Measurements from ENCODE around the gene GIPR.

- TF ChIP-seq, protein P1, sequence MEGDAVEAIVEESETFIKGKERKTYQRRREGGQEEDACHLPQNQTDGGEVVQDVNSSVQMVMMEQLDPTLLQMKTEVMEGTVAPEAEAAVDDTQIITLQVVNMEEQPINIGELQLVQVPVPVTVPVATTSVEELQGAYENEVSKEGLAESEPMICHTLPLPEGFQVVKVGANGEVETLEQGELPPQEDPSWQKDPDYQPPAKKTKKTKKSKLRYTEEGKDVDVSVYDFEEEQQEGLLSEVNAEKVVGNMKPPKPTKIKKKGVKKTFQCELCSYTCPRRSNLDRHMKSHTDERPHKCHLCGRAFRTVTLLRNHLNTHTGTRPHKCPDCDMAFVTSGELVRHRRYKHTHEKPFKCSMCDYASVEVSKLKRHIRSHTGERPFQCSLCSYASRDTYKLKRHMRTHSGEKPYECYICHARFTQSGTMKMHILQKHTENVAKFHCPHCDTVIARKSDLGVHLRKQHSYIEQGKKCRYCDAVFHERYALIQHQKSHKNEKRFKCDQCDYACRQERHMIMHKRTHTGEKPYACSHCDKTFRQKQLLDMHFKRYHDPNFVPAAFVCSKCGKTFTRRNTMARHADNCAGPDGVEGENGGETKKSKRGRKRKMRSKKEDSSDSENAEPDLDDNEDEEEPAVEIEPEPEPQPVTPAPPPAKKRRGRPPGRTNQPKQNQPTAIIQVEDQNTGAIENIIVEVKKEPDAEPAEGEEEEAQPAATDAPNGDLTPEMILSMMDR (IDR thresholded peaks at IDR 0.05): no peak
- no peak for TF ChIP-seq POLR2AphosphoS5 (IDR thresholded peaks at IDR 0.05)
- no peak for TF ChIP-seq POLR2A (IDR thresholded peaks at IDR 0.05; ENCODE audit: low read depth)
- no peak for TF ChIP-seq EP300 (IDR thresholded peaks at IDR 0.05)
Observed at GRCh38 chr19:45660636-45661035, 7.4 kb upstream of the GIPR start.

Data from esophagus muscularis mucosa (tissue), 4 donors.